Fibroblast of pulmonary artery (primary cell): ENCODE results near the gene LMNA.
A peak's percentile ranks its signal among the peaks of the same experiment; 100 is the strongest.

Experiments
- DNase-seq: peaks from one replicate; pipeline ENCODE4 v3.0.0-alpha.2; 2010; ENCODE audit warnings: low read depth
- H3K4me3 ChIP-seq: replicated peaks from 2 replicates; pipeline ENCODE4 v1.5.1; 2011; ENCODE audit warnings: low read depth, mild to moderate bottlenecking, control low read depth, low read length, moderate library complexity
- CTCF ChIP-seq: IDR thresholded peaks from 2 replicates; pipeline ENCODE4 v1.5.1; 2011; ENCODE audit warnings: mild to moderate bottlenecking, control low read depth, low read length, inconsistent platforms; ENCODE audit errors: missing control alignments

LMNA gene

GRCh38 chr1:156144742-156145141, 30.2 kb downstream of the LMNA start:
- TF ChIP-seq CTCF: no peak
- H3K4me3 ChIP-seq: no peak overlapping the region
- no peak for DNase-seq

- no peak for TF ChIP-seq CTCF
- H3K4me3 ChIP-seq: no peak overlapping the region
- DNase-seq: no peak
Observed at GRCh38 chr1:156145650-156146019, 31.1 kb downstream of the LMNA start.

- DNase-seq: peak; percentile 95
- H3K4me3 ChIP-seq: peak overlapping the region; percentile 28
- peak; percentile 72 for TF ChIP-seq CTCF
Observed at GRCh38 chr1:156146020-156146768, 31.7 kb downstream of the LMNA start.

- no peak overlapping the region for H3K4me3 ChIP-seq
- TF ChIP-seq CTCF: no peak
- DNase-seq: no peak
Observed at GRCh38 chr1:156146769-156147405, 32.4 kb downstream of the LMNA start.

- no peak for DNase-seq
- TF ChIP-seq CTCF: no peak
- no peak overlapping the region for H3K4me3 ChIP-seq
Observed at GRCh38 chr1:156148216-156148615, 33.7 kb downstream of the LMNA start.

GRCh38 chr1:156149374-156150332, 35.1 kb downstream of the LMNA start:
- no peak overlapping the region for H3K4me3 ChIP-seq
- DNase-seq: no peak
- TF ChIP-seq CTCF: no peak
